Measurements from ENCODE around the gene STXBP1. TPM values are rescaled to one million over a fixed set of nuclear protein-coding genes. Genes with fewer than 3 reads are reported as not detected.
A peak's percentile ranks its signal among the peaks of the same experiment; 100 is the strongest.

STXBP1 gene
- total RNA-seq, 1 donor from 2014 or later = 5.2 TPM

DNA sequence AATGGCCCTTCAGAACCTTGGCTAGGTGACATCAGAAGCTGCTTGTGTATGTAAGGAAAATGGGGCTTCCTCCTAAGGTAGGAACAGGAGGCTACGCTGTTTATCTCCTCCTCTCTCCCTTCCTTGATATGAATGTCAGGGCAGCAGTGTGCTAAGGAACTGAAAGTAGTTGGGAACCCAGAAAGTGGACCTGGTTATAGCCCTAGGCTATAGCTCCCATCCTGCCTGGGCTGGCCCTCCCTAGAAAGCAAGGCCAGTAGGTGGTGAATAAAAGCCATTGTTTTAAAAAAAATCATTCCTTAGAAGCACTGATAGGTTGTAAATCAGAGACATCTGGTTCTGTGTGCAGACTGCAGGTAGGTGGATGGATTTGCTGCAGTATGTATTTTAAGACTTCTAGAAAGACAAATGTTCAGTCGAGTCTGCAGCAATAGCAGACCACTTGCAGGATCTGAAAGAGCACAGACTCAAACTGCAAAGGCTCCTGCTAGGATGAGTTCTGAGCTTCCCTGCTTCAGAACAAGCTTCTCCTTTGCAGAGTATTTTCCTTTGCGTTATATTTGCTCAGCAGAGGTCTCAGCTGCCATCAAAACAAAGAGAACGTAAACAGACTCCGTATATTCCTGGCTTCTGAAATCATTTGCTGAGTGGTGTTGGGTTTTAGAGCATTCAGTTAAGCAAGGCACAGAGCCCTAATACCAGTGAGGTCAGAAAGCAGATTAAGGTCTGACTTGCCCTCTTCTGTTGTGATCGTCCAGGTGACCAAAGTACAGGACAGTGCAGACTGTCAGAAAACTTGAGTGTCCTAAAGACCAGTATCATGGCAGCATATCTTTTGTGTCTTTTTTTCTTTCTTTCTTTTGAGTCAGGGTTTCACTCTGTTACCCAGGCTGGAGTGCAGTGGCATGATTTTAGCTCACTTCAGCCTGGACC is 74.7 kb downstream of the STXBP1 start:
- Histone ChIP-seq H3K27ac (ENCODE audit: low read depth, low read length) (no peak overlapping the region), H3K27me3 (ENCODE audit: control insufficient read depth in 3 of 3, insufficient read depth in 3 of 3, low read length in 3 of 3) (no peaks in the 10 kb centered on the region), H3K36me3 (ENCODE audit: control insufficient read depth in 3 of 3, insufficient read depth in 3 of 3, low read length in 3 of 3) (peaks cover 20 to 46% (median 22%) of the 10 kb centered on the region in 3 donors), H3K4me1 (ENCODE audit: control insufficient read depth in 3 of 3, insufficient read depth in 3 of 3, low read length in 3 of 3) (peaks cover 18 to 30% (median 28%) of the 10 kb centered on the region in 3 donors), H3K4me3 (ENCODE audit: low read length in 3 of 3) (no peak overlapping the region), H3K9ac (ENCODE audit: low read depth in 1 of 3, low read length in 3 of 3) (peak overlapping the region in 1 of 3 donors; percentile 37), H3K9me3 (ENCODE audit: control insufficient read depth in 3 of 3, low read length in 3 of 3) (no peaks in the 10 kb centered on the region)

GRCh38 chr9:127689329-127690000 is 77.4 kb downstream of the STXBP1 start:
- Histone ChIP-seq H3K9me3 (ENCODE audit: control insufficient read depth in 3 of 3, low read length in 3 of 3) (no peaks in the 10 kb centered on the region), H3K4me3 (ENCODE audit: low read length in 3 of 3) (no peak overlapping the region), H3K27ac (ENCODE audit: low read depth, low read length) (no peak overlapping the region), H3K27me3 (ENCODE audit: control insufficient read depth in 3 of 3, insufficient read depth in 3 of 3, low read length in 3 of 3) (no peaks in the 10 kb centered on the region), H3K4me1 (ENCODE audit: control insufficient read depth in 3 of 3, insufficient read depth in 3 of 3, low read length in 3 of 3) (peaks cover 0 to 7% (median 7%) of the 10 kb centered on the region in 3 donors), H3K36me3 (ENCODE audit: control insufficient read depth in 3 of 3, insufficient read depth in 3 of 3, low read length in 3 of 3) (peaks cover 8 to 27% (median 20%) of the 10 kb centered on the region in 3 donors), H3K9ac (ENCODE audit: low read depth in 1 of 3, low read length in 3 of 3) (no peak overlapping the region)

- H3K9me3 ChIP-seq (ENCODE audit: control insufficient read depth in 3 of 3, low read length in 3 of 3) = no peaks in the 10 kb centered on the region
- H3K4me3 ChIP-seq (ENCODE audit: low read length in 3 of 3) = no peak overlapping the region
- no peak overlapping the region for H3K27ac ChIP-seq (ENCODE audit: low read depth, low read length)
- H3K9ac ChIP-seq (ENCODE audit: low read depth in 1 of 3, low read length in 3 of 3) = no peak overlapping the region
- no peaks in the 10 kb centered on the region for H3K27me3 ChIP-seq (ENCODE audit: control insufficient read depth in 3 of 3, insufficient read depth in 3 of 3, low read length in 3 of 3)
- H3K4me1 ChIP-seq (ENCODE audit: control insufficient read depth in 3 of 3, insufficient read depth in 3 of 3, low read length in 3 of 3) = peaks cover 0 to 7% (median 7%) of the 10 kb centered on the region in 3 donors
- H3K36me3 ChIP-seq (ENCODE audit: control insufficient read depth in 3 of 3, insufficient read depth in 3 of 3, low read length in 3 of 3) = peaks cover 8 to 27% (median 16%) of the 10 kb centered on the region in 3 donors
Measured at GRCh38 chr9:127690735-127691134, 78.7 kb downstream of the STXBP1 start.

GRCh38 chr9:127692071-127692470 is 80.0 kb downstream of the STXBP1 start:
- Histone ChIP-seq H3K36me3 (ENCODE audit: control insufficient read depth in 3 of 3, insufficient read depth in 3 of 3, low read length in 3 of 3) (peaks cover 8 to 27% (median 16%) of the 10 kb centered on the region in 3 donors), H3K27me3 (ENCODE audit: control insufficient read depth in 3 of 3, insufficient read depth in 3 of 3, low read length in 3 of 3) (no peaks in the 10 kb centered on the region), H3K27ac (ENCODE audit: low read depth, low read length) (no peak overlapping the region), H3K9me3 (ENCODE audit: control insufficient read depth in 3 of 3, low read length in 3 of 3) (no peaks in the 10 kb centered on the region), H3K9ac (ENCODE audit: low read depth in 1 of 3, low read length in 3 of 3) (no peak overlapping the region), H3K4me1 (ENCODE audit: control insufficient read depth in 3 of 3, insufficient read depth in 3 of 3, low read length in 3 of 3) (no peaks in the 10 kb centered on the region), H3K4me3 (ENCODE audit: low read length in 3 of 3) (no peak overlapping the region)

DNA sequence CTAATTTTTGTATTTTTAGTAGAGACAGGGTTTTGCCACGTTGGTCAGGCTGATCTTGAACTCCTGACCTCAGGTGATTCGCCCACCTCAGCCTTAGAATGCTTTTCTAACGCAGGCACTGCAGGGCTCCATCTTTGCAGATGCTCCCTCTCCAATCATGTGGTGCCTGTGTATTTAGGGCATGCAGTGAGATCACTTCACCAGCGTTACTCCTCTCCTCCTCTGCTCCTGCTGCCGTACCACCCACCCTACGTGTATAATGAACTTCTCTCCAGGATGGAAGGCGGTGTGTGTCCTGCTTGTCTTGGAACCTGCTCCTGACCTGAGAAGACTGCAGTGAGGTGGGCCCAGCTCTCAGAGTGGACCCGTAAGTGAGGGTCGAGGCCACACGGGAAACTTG is 81.1 kb downstream of the STXBP1 start:
- Histone ChIP-seq H3K27ac (ENCODE audit: low read depth, low read length) (no peak overlapping the region), H3K4me1 (ENCODE audit: control insufficient read depth in 3 of 3, insufficient read depth in 3 of 3, low read length in 3 of 3) (no peaks in the 10 kb centered on the region), H3K36me3 (ENCODE audit: control insufficient read depth in 3 of 3, insufficient read depth in 3 of 3, low read length in 3 of 3) (peaks cover 8 to 27% (median 14%) of the 10 kb centered on the region in 3 donors), H3K27me3 (ENCODE audit: control insufficient read depth in 3 of 3, insufficient read depth in 3 of 3, low read length in 3 of 3) (no peaks in the 10 kb centered on the region), H3K9me3 (ENCODE audit: control insufficient read depth in 3 of 3, low read length in 3 of 3) (no peaks in the 10 kb centered on the region), H3K9ac (ENCODE audit: low read depth in 1 of 3, low read length in 3 of 3) (no peak overlapping the region), H3K4me3 (ENCODE audit: low read length in 3 of 3) (no peak overlapping the region)

DNA sequence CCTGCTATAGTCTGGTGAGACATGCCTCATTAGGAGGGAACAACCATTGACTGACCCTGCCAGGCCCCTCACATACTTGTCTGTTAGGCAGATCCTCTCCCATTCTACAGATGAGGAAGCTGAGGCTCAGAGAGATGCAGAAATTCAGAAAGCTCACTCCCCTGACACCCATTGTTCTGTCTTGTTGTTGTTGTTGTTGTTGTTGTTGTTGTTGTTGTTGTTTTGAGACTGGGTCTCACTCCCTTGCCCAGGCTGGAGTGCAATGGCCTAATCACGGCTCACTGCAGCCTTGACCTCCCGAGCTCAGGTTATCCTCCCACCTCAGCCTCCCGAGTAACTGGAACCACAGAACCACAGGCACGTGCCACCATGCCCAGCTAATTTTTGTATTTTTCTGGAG is 81.6 kb downstream of the STXBP1 start:
- Histone ChIP-seq H3K4me1 (ENCODE audit: control insufficient read depth in 3 of 3, insufficient read depth in 3 of 3, low read length in 3 of 3) (peaks cover 0 to under 1% (median under 1%) of the 10 kb centered on the region in 3 donors), H3K27ac (ENCODE audit: low read depth, low read length) (no peak overlapping the region), H3K36me3 (ENCODE audit: control insufficient read depth in 3 of 3, insufficient read depth in 3 of 3, low read length in 3 of 3) (peaks cover 8 to 27% (median 13%) of the 10 kb centered on the region in 3 donors), H3K4me3 (ENCODE audit: low read length in 3 of 3) (no peak overlapping the region), H3K27me3 (ENCODE audit: control insufficient read depth in 3 of 3, insufficient read depth in 3 of 3, low read length in 3 of 3) (no peaks in the 10 kb centered on the region), H3K9ac (ENCODE audit: low read depth in 1 of 3, low read length in 3 of 3) (no peak overlapping the region), H3K9me3 (ENCODE audit: control insufficient read depth in 3 of 3, low read length in 3 of 3) (no peaks in the 10 kb centered on the region)

DNA sequence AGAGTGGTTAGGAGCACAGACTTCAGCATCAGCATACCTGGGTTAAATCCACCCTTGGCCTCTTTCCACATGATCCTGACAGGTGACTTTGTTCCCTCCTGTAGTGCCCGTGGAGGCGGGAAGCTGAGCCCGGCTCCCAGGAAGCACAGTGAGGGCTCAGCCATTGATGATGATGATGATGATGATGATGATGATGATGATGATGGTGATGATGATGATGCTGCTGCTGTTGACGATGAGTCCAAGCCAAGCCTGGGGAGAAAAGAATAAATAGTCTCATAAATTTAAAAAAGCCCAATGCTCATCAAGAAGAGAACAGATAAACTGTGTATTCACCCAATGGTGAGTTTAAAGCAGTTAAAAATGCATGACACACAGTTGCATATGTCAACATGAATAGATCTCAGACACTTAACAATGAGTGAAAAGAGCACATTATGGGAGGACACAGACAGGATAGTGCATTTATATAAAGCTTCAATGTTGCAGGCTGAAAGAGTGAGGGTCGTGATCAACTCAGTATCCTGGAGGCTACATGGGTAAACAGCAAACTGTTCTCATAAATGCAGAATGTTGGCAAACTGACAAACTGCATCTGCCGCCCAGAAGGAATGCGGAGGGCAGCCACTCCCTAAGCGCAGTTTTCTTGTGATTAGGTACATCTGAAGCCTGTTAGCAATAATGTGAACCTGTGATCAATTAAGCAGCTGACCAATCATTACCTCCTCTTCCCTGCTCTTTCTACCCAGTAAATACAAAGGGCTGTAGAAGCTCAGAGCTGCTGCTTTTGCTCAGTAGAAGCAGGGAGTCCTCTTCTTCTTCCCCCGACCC is 83.0 kb downstream of the STXBP1 start:
- Histone ChIP-seq H3K9ac (ENCODE audit: low read depth in 1 of 3, low read length in 3 of 3) (no peak overlapping the region), H3K27me3 (ENCODE audit: control insufficient read depth in 3 of 3, insufficient read depth in 3 of 3, low read length in 3 of 3) (no peaks in the 10 kb centered on the region), H3K4me1 (ENCODE audit: control insufficient read depth in 3 of 3, insufficient read depth in 3 of 3, low read length in 3 of 3) (peaks cover 6 to 14% (median 12%) of the 10 kb centered on the region in 3 donors), H3K4me3 (ENCODE audit: low read length in 3 of 3) (no peak overlapping the region), H3K36me3 (ENCODE audit: control insufficient read depth in 3 of 3, insufficient read depth in 3 of 3, low read length in 3 of 3) (peaks cover 4 to 18% (median 9%) of the 10 kb centered on the region in 3 donors), H3K27ac (ENCODE audit: low read depth, low read length) (no peak overlapping the region), H3K9me3 (ENCODE audit: control insufficient read depth in 3 of 3, low read length in 3 of 3) (no peaks in the 10 kb centered on the region)

DNA sequence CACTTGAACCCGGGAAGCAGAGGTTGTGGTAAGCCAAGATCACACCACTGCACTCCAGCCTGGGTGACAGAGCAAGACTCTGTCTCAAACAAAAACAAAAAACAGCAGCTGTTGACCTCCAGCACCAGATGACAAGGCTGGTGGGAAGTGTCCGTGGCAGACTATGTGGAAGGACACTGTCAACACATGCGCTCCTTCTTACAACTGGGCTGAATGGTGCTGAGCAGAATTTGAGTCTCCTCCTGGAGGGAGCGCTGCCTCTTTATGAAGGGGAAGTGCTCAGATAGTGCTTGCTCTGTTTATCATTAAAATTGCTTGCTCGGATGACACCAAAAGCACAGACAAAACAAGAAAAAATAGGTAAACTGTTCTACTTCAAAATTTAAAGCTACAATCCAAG is 85.5 kb downstream of the STXBP1 start:
- H3K27ac ChIP-seq (ENCODE audit: low read depth, low read length) = no peak overlapping the region
- no peak overlapping the region for H3K4me3 ChIP-seq (ENCODE audit: low read length in 3 of 3)
- peaks cover 0 to 6% (median 3%) of the 10 kb centered on the region in 3 donors for H3K36me3 ChIP-seq (ENCODE audit: control insufficient read depth in 3 of 3, insufficient read depth in 3 of 3, low read length in 3 of 3)
- no peaks in the 10 kb centered on the region for H3K9me3 ChIP-seq (ENCODE audit: control insufficient read depth in 3 of 3, low read length in 3 of 3)
- H3K9ac ChIP-seq (ENCODE audit: low read depth in 1 of 3, low read length in 3 of 3) = no peak overlapping the region
- H3K4me1 ChIP-seq (ENCODE audit: control insufficient read depth in 3 of 3, insufficient read depth in 3 of 3, low read length in 3 of 3) = peaks cover 10 to 22% (median 21%) of the 10 kb centered on the region in 3 donors
- H3K27me3 ChIP-seq (ENCODE audit: control insufficient read depth in 3 of 3, insufficient read depth in 3 of 3, low read length in 3 of 3) = no peaks in the 10 kb centered on the region

- Histone ChIP-seq H3K9me3 (ENCODE audit: control insufficient read depth in 3 of 3, low read length in 3 of 3) (no peaks in the 10 kb centered on the region), H3K9ac (ENCODE audit: low read depth in 1 of 3, low read length in 3 of 3) (no peak overlapping the region), H3K27ac (ENCODE audit: low read depth, low read length) (peak overlapping the region; percentile 95), H3K27me3 (ENCODE audit: control insufficient read depth in 3 of 3, insufficient read depth in 3 of 3, low read length in 3 of 3) (no peaks in the 10 kb centered on the region), H3K4me1 (ENCODE audit: control insufficient read depth in 3 of 3, insufficient read depth in 3 of 3, low read length in 3 of 3) (peaks cover 10 to 22% (median 21%) of the 10 kb centered on the region in 3 donors), H3K4me3 (ENCODE audit: low read length in 3 of 3) (no peak overlapping the region), H3K36me3 (ENCODE audit: control insufficient read depth in 3 of 3, insufficient read depth in 3 of 3, low read length in 3 of 3) (peaks cover 0 to 4% (median 0%) of the 10 kb centered on the region in 3 donors)
Measured at GRCh38 chr9:127698386-127698785, 86.3 kb downstream of the STXBP1 start.

Measured in skeletal muscle tissue (tissue), 4 donors.